DND-41 (cell line): ENCODE data around the gene FAXDC2.
A peak's percentile ranks its signal among the peaks of the same experiment; 100 is the strongest.

Source experiments
- ATAC-seq: fragments of 200-7000 bp; cut with Tn5 transposase; 3 replicates; pipeline ENCODE4 v1.9.1; 2021; ENCODE audit warnings: low read depth; ENCODE audit not compliant: insufficient read depth
- DNase-seq: peaks from one replicate; pipeline ENCODE4 v3.0.0-alpha.2; 2020
- H2AFZ ChIP-seq: 2 replicates; pipeline ENCODE4 v1.6.0; 2012; ENCODE audit warnings: low read depth, low read length
- H3K27ac ChIP-seq: 2 replicates; pipeline ENCODE4 v1.5.1; 2012; ENCODE audit warnings: low read length, inconsistent platforms
- H3K27me3 ChIP-seq: fragments of 200-600 bp; sonication (generic); 2 replicates; pipeline ENCODE4 v1.6.0; 2012; ENCODE audit warnings: low read length, mild to moderate bottlenecking, inconsistent platforms; ENCODE audit not compliant: insufficient read depth, poor library complexity
- H3K36me3 ChIP-seq: 2 replicates; pipeline ENCODE4 v1.5.1; 2012; ENCODE audit warnings: low read length, inconsistent platforms; ENCODE audit not compliant: insufficient read depth
- H3K4me1 ChIP-seq: 2 replicates; pipeline ENCODE4 v1.5.1; 2012; ENCODE audit warnings: mild to moderate bottlenecking, low read length; ENCODE audit not compliant: insufficient read depth
- H3K4me2 ChIP-seq: 2 replicates; pipeline ENCODE4 v1.6.0; 2012; ENCODE audit warnings: mild to moderate bottlenecking, moderate library complexity, low read length, inconsistent platforms; ENCODE audit not compliant: insufficient read depth
- H3K4me3 ChIP-seq, 2 experiments: fragments of 200-600 bp in 1 of 2; shearing (Covaris generic) in 1 of 2; 2 replicates each; pipeline ENCODE4 v1.5.1; 2012 to 2016; ENCODE audit warnings: inconsistent platforms in 2 of 2, low read length in 2 of 2, mild to moderate bottlenecking in 2 of 2, low read depth in 1 of 2, moderate library complexity in 1 of 2
- H3K79me2 ChIP-seq: 2 replicates; pipeline ENCODE4 v1.6.0; 2012; ENCODE audit warnings: low read length, inconsistent platforms; ENCODE audit not compliant: insufficient read depth
- H3K9ac ChIP-seq: 2 replicates; pipeline ENCODE4 v1.6.0; 2012; ENCODE audit warnings: low read depth, mild to moderate bottlenecking, inconsistent platforms, low read length, moderate library complexity
- H3K9me3 ChIP-seq: 2 replicates; pipeline ENCODE4 v1.5.1; 2012; ENCODE audit warnings: low read length, moderate library complexity, mild to moderate bottlenecking, inconsistent platforms; ENCODE audit not compliant: insufficient read depth, severe bottlenecking
- H4K20me1 ChIP-seq: 2 replicates; pipeline ENCODE4 v1.6.0; 2012; ENCODE audit warnings: low read length; ENCODE audit not compliant: insufficient read depth
- EZH2 ChIP-seq: IDR thresholded peaks from 3 replicates; pipeline ENCODE4 v1.6.1; 2012; ENCODE audit warnings: borderline replicate concordance, low read depth, mild to moderate bottlenecking, moderate library complexity, low read length, inconsistent platforms; ENCODE audit not compliant: severe bottlenecking
- TF ChIP-seq, protein P1 (sequence below): IDR thresholded peaks from 2 replicates; pipeline ENCODE4 v1.5.1; 2012; ENCODE audit warnings: borderline replicate concordance, low read length, moderate library complexity, mild to moderate bottlenecking; ENCODE audit not compliant: poor library complexity, severe bottlenecking; ENCODE audit errors: extremely low read depth

FAXDC2 gene

DNA sequence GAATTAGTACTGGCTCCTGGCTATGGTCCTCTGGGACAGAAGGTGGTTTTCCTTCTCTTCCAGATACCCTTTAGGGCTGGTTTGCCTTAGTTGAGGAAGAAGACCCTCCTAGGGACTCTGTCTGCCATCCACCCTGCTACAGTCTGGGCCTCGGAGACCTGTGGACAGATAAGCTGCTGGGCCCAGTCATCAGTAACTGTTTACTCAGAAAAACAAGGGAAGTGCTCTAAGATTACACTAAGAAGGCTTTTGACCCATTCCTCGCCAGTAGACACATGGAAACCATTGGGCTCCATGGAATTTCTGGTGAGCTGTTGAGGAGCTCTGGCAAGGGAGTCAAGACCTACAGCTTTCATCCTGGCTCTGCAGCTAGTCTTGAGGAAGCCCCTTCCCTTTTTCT is 64.0 kb downstream of the FAXDC2 start:
- Histone ChIP-seq H3K9me3 (no peaks in the 10 kb centered on the region), H4K20me1 (peaks cover 91% of the 10 kb centered on the region), H3K4me1 (no peaks in the 10 kb centered on the region), H3K27ac (no peak overlapping the region), H3K9ac (no peak overlapping the region), H2AFZ (no peak overlapping the region), H3K79me2 (peaks cover 97% of the 10 kb centered on the region), H3K4me3 (no peak overlapping the region), H3K27me3 (no peaks in the 10 kb centered on the region), H3K36me3 (peaks cover 75% of the 10 kb centered on the region), H3K4me2 (no peak overlapping the region)
- DNase-seq = no peak
- TF ChIP-seq EZH2 = no peak
- TF ChIP-seq, protein P1, sequence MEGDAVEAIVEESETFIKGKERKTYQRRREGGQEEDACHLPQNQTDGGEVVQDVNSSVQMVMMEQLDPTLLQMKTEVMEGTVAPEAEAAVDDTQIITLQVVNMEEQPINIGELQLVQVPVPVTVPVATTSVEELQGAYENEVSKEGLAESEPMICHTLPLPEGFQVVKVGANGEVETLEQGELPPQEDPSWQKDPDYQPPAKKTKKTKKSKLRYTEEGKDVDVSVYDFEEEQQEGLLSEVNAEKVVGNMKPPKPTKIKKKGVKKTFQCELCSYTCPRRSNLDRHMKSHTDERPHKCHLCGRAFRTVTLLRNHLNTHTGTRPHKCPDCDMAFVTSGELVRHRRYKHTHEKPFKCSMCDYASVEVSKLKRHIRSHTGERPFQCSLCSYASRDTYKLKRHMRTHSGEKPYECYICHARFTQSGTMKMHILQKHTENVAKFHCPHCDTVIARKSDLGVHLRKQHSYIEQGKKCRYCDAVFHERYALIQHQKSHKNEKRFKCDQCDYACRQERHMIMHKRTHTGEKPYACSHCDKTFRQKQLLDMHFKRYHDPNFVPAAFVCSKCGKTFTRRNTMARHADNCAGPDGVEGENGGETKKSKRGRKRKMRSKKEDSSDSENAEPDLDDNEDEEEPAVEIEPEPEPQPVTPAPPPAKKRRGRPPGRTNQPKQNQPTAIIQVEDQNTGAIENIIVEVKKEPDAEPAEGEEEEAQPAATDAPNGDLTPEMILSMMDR = no peak
- no peak for ATAC-seq

DNA sequence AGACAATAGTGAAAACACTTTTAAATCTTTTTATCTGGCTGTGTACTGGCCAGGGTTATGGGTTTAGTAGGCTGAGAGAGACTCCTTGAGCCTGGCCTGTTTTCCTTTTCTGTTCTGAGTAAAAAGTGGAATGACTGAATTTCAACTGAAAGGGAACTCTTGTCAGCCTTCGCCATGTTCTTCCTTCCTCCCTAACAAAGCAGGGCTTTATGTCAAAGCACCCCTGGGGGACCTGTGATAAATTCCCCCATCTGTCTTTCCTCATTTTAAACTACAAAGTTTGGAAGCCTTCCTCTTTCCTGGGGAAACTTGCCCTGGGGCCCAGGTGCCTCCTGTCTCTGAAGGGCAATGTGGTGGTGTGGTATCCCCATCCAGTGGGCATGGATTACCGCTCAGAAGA is 65.5 kb downstream of the FAXDC2 start:
- H4K20me1 ChIP-seq = peaks cover 94% of the 10 kb centered on the region
- H3K9ac ChIP-seq = no peak overlapping the region
- no peak overlapping the region for H3K27ac ChIP-seq
- H3K36me3 ChIP-seq = peaks cover 70% of the 10 kb centered on the region
- no peak overlapping the region for H3K4me2 ChIP-seq
- no peaks in the 10 kb centered on the region for H3K9me3 ChIP-seq
- ATAC-seq (no peak), DNase-seq (no peak)
- H3K4me1 ChIP-seq = no peaks in the 10 kb centered on the region
- H3K4me3 ChIP-seq = no peak overlapping the region
- no peak overlapping the region for H2AFZ ChIP-seq
- TF ChIP-seq, protein P1 = no peak
- no peak for TF ChIP-seq EZH2
- no peaks in the 10 kb centered on the region for H3K27me3 ChIP-seq
- peaks cover 100% of the 10 kb centered on the region for H3K79me2 ChIP-seq

DNA sequence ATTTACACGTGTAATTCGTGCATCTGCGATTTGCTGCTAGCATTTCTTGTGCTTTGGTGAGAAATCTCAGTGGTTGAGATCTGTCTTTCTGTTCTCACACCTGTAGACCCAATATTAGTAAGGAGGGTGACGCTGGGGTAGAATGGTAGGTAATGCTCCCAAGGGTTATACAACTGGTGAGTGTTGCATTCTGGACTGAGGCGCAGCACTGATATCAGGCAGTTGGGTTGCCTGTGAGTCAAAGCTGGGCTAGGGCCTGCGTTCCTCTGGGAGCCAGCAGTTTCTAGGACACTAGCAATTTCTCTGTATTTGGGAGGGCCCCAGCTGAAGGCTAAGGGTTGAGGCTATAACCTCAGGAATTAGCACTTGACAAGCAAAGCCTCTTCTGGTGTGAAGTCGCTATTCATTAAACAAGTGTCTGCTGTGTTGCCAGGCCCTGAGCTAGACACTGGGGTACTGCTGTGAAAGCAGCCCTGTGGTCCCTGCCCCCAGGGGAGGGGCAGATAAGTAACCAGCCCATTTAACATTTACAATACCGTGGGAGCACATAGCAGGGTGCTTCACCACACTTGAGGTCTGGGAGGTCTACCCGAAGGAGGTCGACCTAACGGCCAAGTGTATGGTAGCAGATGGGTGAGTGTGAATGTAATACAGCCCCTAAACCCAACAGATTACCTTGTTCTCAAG is 66.5 kb downstream of the FAXDC2 start:
- no peak overlapping the region for H3K4me2 ChIP-seq
- no peaks in the 10 kb centered on the region for H3K27me3 ChIP-seq
- peaks cover 98% of the 10 kb centered on the region for H4K20me1 ChIP-seq
- no peaks in the 10 kb centered on the region; the same call in 1 of the 2 replicates for H3K4me1 ChIP-seq
- no peak overlapping the region for H3K4me3 ChIP-seq
- no peak overlapping the region for H2AFZ ChIP-seq
- no peak overlapping the region for H3K27ac ChIP-seq
- TF ChIP-seq, protein P1 = no peak
- no peak for TF ChIP-seq EZH2
- peaks cover 100% of the 10 kb centered on the region for H3K79me2 ChIP-seq
- ATAC-seq (peak; percentile 29; the same call in 1 of the 3 replicates), DNase-seq (no peak)
- peaks cover 73% of the 10 kb centered on the region for H3K36me3 ChIP-seq
- no peak overlapping the region for H3K9ac ChIP-seq
- H3K9me3 ChIP-seq = no peaks in the 10 kb centered on the region
